ENCODE data around the gene ACBD6.
A peak's percentile ranks its signal among the peaks of the same experiment; 100 is the strongest.

ACBD6 gene

DNA sequence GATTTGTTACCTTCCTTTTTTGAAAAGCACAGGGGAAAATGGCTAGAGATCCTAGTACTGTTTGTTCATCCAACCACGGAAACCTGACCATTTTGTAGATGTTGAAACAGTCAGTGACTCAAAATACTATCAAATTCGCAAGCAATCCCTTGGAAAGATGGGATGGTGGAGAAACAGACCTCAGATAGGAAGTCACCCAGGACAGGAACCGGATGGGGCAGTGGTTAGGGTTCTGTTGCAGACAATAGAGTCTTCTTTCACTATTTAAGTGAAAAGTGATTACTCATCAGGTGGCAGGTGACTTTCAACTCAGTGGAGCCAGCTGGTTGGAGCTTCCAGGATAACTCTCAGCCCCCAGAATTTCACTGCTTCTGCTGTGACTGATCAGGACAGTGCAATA lies 255.3 kb downstream of the ACBD6 start:
- TF ChIP-seq SPI1 (IDR thresholded peaks at IDR 0.05; ENCODE audit: borderline replicate concordance, low read depth): peak; percentile 20; the same call in 1 of the 2 replicates
- TF ChIP-seq, protein P1, sequence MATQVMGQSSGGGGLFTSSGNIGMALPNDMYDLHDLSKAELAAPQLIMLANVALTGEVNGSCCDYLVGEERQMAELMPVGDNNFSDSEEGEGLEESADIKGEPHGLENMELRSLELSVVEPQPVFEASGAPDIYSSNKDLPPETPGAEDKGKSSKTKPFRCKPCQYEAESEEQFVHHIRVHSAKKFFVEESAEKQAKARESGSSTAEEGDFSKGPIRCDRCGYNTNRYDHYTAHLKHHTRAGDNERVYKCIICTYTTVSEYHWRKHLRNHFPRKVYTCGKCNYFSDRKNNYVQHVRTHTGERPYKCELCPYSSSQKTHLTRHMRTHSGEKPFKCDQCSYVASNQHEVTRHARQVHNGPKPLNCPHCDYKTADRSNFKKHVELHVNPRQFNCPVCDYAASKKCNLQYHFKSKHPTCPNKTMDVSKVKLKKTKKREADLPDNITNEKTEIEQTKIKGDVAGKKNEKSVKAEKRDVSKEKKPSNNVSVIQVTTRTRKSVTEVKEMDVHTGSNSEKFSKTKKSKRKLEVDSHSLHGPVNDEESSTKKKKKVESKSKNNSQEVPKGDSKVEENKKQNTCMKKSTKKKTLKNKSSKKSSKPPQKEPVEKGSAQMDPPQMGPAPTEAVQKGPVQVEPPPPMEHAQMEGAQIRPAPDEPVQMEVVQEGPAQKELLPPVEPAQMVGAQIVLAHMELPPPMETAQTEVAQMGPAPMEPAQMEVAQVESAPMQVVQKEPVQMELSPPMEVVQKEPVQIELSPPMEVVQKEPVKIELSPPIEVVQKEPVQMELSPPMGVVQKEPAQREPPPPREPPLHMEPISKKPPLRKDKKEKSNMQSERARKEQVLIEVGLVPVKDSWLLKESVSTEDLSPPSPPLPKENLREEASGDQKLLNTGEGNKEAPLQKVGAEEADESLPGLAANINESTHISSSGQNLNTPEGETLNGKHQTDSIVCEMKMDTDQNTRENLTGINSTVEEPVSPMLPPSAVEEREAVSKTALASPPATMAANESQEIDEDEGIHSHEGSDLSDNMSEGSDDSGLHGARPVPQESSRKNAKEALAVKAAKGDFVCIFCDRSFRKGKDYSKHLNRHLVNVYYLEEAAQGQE (IDR thresholded peaks at IDR 0.05; ENCODE audit: insufficient replicate concordance, low read depth): no peak
- TF ChIP-seq GABPA (IDR thresholded peaks at IDR 0.05; ENCODE audit: low read depth): 0 out of 2 replicates have a peak, but pooled peaks have one; percentile 15
- peak; percentile 74 to 78 for DNase-seq (ENCODE audit: low read depth in 1 of 2, low spot score in 1 of 2)
- no peak overlapping the region for H3K4me3 ChIP-seq (replicated peaks; ENCODE audit: insufficient read depth, low read length)

GRCh38 chr1:180246579-180246978 lies 255.8 kb downstream of the ACBD6 start:
- DNase-seq (ENCODE audit: low read depth in 1 of 2, low spot score in 1 of 2): no peak
- peak overlapping the region; percentile 44 for H3K27ac ChIP-seq (replicated peaks)

More for the DNA sequence above, 255.3 kb downstream of the ACBD6 start:
- Histone ChIP-seq H3K27ac (replicated peaks) (peak overlapping the region; percentile 44), H3K27me3 (ENCODE audit: insufficient read depth, poor library complexity, severe bottlenecking) (no peaks in the 10 kb centered on the region)

GRCh38 chr1:180244840-180245239 lies 257.5 kb downstream of the ACBD6 start:
- Histone ChIP-seq H3K27me3 (ENCODE audit: insufficient read depth, poor library complexity, severe bottlenecking) (peaks cover 9% of the 10 kb centered on the region), H3K4me3 (replicated peaks; ENCODE audit: insufficient read depth, low read length) (no peak overlapping the region), H3K27ac (replicated peaks) (no peak overlapping the region)
- TF ChIP-seq SPI1 (IDR thresholded peaks at IDR 0.05; ENCODE audit: borderline replicate concordance, low read depth): no peak
- no peak for TF ChIP-seq POLR2AphosphoS5 (IDR thresholded peaks at IDR 0.05; ENCODE audit: low read depth)
- TF ChIP-seq, protein P2, sequence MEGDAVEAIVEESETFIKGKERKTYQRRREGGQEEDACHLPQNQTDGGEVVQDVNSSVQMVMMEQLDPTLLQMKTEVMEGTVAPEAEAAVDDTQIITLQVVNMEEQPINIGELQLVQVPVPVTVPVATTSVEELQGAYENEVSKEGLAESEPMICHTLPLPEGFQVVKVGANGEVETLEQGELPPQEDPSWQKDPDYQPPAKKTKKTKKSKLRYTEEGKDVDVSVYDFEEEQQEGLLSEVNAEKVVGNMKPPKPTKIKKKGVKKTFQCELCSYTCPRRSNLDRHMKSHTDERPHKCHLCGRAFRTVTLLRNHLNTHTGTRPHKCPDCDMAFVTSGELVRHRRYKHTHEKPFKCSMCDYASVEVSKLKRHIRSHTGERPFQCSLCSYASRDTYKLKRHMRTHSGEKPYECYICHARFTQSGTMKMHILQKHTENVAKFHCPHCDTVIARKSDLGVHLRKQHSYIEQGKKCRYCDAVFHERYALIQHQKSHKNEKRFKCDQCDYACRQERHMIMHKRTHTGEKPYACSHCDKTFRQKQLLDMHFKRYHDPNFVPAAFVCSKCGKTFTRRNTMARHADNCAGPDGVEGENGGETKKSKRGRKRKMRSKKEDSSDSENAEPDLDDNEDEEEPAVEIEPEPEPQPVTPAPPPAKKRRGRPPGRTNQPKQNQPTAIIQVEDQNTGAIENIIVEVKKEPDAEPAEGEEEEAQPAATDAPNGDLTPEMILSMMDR (IDR thresholded peaks at IDR 0.05; ENCODE audit: insufficient read depth, low read length): no peak
- TF ChIP-seq GABPA (IDR thresholded peaks at IDR 0.05; ENCODE audit: low read depth): no peak
- TF ChIP-seq, protein P1 (IDR thresholded peaks at IDR 0.05; ENCODE audit: insufficient replicate concordance, low read depth): no peak
- DNase-seq (ENCODE audit: low read depth in 1 of 2, low spot score in 1 of 2): no peak

More at GRCh38 chr1:180246579-180246978, 255.8 kb downstream of the ACBD6 start:
- Histone ChIP-seq H3K4me3 (replicated peaks; ENCODE audit: insufficient read depth, low read length) (no peak overlapping the region), H3K27me3 (ENCODE audit: insufficient read depth, poor library complexity, severe bottlenecking) (no peaks in the 10 kb centered on the region)
- TF ChIP-seq POLR2AphosphoS5 (IDR thresholded peaks at IDR 0.05; ENCODE audit: low read depth) (no peak), SPI1 (IDR thresholded peaks at IDR 0.05; ENCODE audit: borderline replicate concordance, low read depth) (no peak), GABPA (IDR thresholded peaks at IDR 0.05; ENCODE audit: low read depth) (no peak)
- TF ChIP-seq, protein P1 (IDR thresholded peaks at IDR 0.05; ENCODE audit: insufficient replicate concordance, low read depth): no peak
- TF ChIP-seq, protein P2 (IDR thresholded peaks at IDR 0.05; ENCODE audit: insufficient read depth, low read length): no peak
